Measurements from ENCODE around the gene ADSS1.

ADSS1 gene

DNA sequence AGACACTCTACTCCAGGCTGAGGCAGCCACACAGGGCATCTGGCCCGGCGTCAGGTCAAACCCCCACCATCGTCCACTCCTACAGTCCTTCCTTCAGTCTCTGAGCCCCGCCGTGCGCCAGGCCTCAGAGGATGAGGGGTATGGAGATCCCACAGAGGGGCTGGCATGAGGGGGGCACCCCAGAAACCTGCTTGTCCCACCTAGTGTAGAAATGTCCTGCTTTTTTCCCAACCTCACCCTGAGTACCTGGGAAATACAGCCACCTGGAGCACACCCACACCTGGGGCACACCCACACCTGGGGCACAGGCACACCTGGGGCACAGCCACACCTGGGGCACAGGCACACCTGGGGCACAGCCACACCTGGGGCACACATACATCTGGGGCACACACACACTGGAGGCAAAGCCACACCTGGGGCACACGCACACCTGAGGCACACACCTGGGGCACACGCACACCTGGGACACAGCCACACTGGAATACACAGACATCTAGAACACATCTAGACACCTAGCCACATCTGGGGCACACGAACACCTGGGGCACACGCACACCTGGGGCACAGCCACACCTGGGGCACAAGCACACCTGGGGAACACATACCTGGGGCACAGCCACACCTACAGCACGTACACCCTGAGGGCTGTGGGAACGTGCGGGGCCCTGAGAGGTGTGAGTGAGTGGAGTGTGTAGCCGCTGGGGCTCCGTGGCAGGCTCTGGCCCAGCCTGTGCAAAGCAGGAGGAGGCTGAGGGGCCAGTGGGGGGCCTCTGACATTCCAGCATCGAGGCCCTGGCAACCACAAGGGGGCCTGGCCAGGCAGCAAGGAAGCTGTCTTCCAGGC, 53.2 kb downstream of the ADSS1 start:
- no peak for TF ChIP-seq POLR2A (IDR thresholded peaks at IDR 0.05; ENCODE audit: low read depth, low read length)
- DNase-seq (ENCODE audit: insufficient read length, low spot score) (no peak), FAIRE-seq (no peak)

DNA sequence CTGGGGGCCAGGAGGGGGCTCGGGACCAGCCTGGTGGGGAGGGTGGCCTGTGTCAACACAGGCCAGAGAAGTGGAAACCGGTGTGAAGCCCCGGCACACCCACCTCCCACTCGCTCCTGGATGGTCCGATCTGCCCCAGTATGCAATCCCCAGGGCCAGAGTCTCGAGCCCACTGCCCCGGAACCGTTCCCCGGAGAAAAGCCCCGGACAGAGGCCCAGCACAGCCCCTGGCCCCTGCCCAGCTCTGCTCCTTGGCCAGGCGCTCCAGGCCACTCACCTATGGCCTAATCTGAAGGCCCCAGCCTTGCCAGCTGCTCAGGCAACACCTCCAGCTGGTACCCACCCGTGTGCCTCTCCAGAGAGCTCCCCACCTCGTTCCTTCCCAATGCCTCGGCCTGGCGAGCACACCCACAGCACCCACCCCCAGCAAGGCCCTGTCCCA, 53.8 kb downstream of the ADSS1 start:
- FAIRE-seq (no peak), DNase-seq (ENCODE audit: insufficient read length, low spot score) (no peak)
- TF ChIP-seq POLR2A (IDR thresholded peaks at IDR 0.05; ENCODE audit: low read depth, low read length): no peak

DNA sequence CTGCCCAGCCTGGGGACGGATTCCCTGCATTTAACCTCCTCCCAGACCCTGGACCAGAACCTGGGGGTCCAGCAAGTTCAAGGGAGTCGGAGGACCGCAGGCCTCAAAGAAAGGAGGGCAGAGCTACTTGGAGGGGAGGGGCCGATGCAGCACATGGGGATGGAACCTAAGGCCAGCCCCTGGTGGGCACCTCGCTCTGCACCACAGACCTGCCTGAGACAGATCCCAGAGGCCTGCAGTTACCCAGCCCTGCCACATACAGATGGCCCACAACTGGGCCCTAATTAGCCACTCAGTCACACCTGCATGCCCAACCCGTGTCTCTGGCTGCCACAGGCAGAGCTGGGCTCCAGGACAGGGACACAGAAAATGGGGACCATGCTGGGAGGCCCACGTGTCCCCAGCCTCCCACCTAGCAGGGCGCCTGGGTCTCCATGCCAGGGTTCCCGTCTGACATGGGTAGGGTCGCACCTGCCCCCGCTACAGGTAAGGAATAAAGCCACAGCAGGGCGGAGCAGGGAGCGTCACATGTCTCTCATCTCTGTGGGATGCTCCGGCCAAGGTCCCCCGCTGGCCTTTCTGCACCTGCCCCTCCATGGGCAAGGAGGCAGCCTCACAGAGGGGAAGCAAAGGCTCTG, 54.8 kb downstream of the ADSS1 start:
- no peak for TF ChIP-seq POLR2A (IDR thresholded peaks at IDR 0.05; ENCODE audit: low read depth, low read length)
- DNase-seq (ENCODE audit: insufficient read length, low spot score): no peak
- no peak for FAIRE-seq

DNA sequence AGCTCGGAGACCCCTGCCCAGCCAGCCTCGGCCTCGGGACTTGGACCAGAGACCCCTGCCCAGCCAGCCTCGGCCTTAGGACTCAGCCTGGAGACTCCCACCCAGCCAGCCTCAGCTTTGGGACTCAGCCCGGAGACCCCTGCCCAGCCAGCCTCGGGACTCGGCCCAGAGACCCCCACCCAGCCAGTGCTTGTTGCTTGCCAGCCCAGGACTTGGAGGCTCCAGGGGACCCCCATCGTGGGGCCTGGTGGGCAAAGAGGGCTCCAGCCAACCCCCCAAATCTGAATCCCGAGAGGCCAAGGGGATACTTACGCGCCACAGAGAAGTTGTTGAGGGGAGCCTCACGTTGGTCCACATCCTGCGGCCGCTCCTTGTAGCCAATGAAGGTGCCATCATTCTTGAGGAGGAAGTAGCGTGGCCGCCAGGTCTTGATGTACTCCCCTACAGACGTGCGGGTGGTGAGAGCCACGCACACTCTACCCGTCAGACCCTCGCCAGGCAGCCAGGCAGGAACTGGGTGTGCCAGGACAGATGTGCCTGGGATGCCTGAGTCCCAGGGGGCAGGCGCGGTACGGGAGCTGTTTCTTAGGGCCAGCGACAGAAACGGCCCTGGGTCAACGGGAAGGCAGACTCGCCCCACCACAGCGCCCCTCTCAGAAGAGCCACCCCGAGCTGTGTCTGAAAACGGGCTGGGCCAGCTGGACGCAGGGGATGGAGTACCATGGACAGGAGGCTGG, 55.9 kb downstream of the ADSS1 start:
- TF ChIP-seq POLR2A (IDR thresholded peaks at IDR 0.05; ENCODE audit: low read depth, low read length): no peak
- FAIRE-seq (no peak), DNase-seq (ENCODE audit: insufficient read length, low spot score) (no peak)

DNA sequence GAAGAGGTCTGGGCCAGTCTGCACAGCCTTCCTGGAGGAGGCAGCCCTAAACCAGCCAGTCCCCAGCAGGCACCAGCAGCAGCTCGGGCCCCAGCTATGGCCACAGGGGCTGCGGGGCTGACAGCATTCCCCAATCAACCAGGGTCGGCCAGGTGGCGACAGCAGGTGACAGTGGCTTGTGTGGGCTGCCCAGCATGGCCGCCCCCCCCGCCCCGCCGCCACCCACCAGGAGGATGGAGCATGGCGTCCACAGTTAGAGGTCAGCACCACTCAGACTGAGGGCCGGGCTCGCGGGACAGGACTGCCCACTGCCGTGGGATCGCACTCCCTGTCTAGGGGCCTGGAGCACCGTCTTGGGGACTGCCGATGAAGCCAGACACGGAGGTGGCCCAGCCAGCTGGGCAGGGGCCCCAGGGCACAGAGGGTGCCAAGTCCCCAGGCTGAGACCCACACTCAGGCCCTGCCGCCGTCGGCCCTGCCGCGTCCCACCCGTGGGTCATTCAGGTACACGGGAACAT, 56.5 kb downstream of the ADSS1 start:
- no peak for TF ChIP-seq POLR2A (IDR thresholded peaks at IDR 0.05; ENCODE audit: low read depth, low read length)
- DNase-seq (ENCODE audit: insufficient read length, low spot score) (no peak), FAIRE-seq (no peak)

DNA sequence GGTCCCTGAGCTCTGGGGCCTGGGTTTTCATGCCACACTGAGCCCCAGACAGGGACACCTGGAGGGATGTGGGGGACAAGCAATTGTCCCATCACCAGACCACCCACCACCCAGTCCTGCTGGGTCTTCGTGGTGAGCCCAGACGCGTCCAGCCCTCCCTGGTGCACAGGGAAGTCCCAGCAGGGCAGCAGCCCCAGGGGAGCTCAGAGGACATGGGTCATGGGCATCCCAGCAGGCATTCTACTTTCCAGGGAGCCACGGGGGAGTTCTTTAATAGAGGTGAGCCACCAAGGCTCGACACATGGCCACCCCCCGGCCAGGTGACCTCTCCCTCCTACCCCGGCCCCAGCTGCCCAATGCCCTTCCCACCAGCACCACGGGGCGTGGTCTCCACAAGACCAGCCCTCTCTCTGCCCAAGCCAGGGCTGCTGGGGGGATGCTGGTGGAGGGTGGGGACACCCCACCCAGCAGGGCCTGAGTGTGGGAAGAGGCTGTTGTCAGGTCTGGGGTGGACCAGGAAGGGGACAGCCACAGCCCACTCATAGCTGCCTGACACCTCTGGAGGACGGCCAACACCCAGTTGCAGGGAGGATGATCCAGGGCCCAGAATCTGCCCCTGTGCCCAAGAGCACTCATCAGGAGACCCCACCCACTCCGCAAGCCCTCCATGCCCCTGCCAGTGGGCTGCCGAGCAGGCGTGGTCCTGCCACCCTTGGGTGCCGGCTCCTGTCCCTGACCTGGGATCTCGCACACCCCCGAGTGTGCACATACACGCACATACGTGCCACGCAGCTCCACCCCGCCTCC, 57.4 kb downstream of the ADSS1 start:
- FAIRE-seq: no peak
- no peak for TF ChIP-seq POLR2A (IDR thresholded peaks at IDR 0.05; ENCODE audit: low read depth, low read length)
- DNase-seq (ENCODE audit: insufficient read length, low spot score): no peak

DNA sequence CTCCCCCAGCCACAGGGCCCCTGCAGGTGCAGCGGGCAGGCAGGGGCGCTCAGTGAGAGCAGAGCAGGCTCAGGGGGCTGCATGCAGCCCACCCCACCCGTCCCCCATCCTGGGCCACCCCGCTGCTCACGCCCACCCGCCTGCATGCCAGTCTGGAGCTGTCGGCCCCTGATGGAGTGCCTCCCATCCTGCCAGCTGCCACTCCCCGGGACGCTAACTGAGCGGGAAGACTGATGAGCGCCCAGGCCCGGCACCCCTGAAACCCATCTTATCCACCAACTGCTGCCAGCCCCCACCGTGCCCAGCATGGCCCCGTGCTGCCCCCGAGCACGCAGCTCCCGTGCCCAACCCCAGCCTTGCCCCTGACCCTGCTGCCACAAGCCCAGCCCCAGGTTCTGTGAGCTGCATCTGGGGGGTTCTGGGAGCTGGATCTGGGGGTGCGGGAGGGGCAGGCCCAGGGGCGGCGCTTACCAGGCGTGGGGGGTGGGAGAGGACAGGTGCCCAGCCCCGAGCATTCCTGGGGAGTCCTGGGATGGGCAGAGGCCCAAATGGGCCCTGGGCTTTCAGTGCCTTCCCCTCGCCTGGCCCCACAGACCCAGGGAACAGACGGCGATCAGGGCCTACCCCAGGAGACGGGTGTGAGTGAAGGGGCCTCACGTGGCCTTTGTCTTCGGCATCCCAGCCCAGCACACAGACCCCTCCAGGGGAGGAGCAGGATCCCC, 58.2 kb downstream of the ADSS1 start:
- FAIRE-seq (no peak), DNase-seq (ENCODE audit: insufficient read length, low spot score) (no peak)
- no peak for TF ChIP-seq POLR2A (IDR thresholded peaks at IDR 0.05; ENCODE audit: low read depth, low read length)

DNA sequence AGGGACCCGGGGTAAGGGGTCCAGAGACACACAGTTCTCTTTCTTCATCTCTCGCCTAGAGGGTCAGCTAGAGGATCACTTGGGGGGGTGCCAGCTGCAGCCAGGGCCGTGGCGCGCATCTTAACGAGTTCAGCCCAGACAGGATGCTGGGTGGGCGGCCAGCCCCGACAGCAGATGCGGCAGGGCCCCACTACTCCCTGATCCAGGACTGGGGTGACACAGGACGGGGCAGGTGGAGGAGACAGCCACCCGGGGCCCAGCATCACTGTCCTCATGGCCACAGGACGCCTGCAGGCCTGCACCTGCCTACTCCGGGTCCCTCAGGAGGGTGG, 58.7 kb downstream of the ADSS1 start:
- FAIRE-seq (no peak), DNase-seq (ENCODE audit: insufficient read length, low spot score) (no peak)
- no peak for TF ChIP-seq POLR2A (IDR thresholded peaks at IDR 0.05; ENCODE audit: low read depth, low read length)

DNA sequence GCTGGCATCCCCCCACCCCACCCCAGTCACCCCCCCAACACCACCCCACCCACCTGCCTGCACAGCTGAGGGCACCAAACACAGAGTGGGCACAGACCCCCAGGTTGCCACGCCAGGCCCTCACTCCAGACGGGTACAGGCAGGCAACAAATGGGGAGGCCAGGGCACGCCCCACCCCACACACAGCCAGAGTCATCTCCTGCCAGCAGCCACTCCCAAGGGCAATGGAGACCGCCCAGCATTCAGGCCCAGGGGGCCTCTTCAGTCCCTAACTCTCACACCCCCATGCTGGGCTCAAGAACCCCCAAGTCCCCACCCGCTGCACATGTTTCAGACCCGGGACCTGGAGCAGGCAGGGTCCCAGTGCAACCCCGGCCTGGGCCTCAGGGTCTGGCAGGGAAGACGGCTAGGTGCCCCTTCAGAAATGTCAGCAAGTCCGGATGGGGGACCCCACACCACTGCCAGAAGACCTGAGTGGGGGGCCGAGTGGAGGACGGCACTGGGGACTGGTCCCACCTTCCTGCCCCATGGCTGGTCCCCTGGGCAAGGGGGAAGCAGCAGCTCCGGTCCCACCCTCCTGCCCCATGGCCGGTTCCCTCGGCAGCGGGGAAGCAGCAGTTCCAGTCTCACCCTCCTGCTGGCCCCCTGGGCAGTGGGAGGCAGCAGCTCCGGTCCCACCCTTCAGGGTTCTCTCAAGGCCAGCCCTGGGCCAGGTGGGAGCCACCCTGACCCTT, 59.6 kb downstream of the ADSS1 start:
- FAIRE-seq: no peak

DNA sequence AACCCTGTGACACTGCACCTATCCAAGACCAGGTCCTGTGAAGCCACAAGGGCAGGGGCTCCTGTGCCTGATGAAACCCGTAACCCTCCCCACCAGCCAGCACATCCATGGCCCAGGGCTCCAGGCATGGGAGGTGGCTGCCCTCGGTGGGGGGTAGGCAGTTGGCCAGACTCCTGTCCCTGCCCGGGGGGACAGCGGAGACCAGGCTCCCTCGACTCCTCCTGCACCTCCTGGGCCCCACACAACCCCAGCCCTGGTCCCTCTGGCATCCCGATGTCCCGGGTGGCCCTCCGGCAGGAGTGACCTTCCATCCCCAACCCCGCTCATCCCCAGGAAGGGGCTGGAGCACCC, 60.2 kb downstream of the ADSS1 start:
- no peak for TF ChIP-seq POLR2A (IDR thresholded peaks at IDR 0.05; ENCODE audit: low read depth, low read length)
- FAIRE-seq: no peak
- DNase-seq (ENCODE audit: insufficient read length, low spot score): no peak

More for the DNA sequence above, 59.6 kb downstream of the ADSS1 start:
- no peak for DNase-seq (ENCODE audit: insufficient read length, low spot score)
- TF ChIP-seq POLR2A (IDR thresholded peaks at IDR 0.05; ENCODE audit: low read depth, low read length): no peak

DNA sequence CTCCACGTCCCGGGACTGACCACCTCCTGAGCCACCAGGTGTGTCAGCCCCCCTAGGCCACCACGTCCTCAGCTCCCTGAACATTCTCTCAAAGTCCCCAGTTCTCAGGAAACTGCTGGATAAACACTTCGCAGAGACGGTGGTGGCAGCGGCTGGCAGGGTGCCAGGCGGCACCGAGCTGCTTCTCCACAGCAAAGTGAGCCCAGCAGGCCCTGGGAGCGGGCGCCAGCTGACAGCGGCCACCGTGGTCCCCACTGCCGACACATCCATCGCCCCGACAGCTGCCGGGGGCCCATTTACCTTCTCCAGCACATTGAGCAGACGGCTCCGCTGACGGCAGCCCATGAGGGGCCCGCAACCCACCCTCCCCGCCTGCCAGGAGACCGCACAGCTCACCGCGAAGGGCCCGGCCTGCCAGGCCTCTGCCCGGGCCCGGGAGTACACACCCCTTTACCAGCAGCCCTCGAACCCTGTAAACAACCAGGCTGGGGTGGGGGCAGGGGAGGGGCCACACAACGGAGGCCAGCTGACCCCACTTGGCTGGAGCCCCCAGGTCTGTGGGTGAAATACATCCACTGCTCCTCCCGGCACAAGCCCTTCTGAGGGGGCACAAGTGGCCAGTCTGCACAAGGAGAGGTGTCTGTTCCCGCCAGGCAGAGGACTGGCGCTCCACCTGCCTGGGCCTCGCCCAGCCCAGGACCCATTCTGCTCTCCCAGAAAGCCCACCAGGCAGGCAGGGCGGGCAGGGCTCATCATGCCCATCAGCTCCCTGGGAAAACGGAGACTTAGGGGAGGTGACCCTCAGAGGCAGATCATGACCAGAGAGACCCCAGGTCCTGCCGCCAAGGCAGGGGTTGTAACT, 61.0 kb downstream of the ADSS1 start:
- DNase-seq (ENCODE audit: insufficient read length, low spot score): no peak
- no peak for FAIRE-seq
- no peak for TF ChIP-seq POLR2A (IDR thresholded peaks at IDR 0.05; ENCODE audit: low read depth, low read length)

DNA sequence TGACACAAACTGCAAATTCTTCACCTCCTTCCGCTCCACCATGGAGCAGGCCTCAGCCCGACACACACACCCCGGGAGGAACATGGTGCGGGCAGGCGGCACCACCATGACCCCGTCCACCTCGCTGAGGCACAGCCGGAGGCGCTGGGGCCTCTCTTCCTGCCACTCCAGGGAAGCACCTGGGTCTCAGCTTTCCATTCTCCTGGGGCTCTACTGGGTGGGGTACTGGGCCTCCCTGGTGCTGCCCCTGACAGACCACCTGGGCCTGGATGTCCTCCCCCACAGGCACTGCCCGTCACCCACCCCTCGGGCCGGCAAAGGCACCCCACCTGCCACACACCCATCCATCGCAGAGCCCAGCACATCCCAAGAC, 61.7 kb downstream of the ADSS1 start:
- FAIRE-seq: no peak
- no peak for DNase-seq (ENCODE audit: insufficient read length, low spot score)
- TF ChIP-seq POLR2A (IDR thresholded peaks at IDR 0.05; ENCODE audit: low read depth, low read length): no peak
